GM19468 (cell line): Measurements from ENCODE around the gene FOXO1.
"Not testable (repeated sequence)": the region's sequence is repeated elsewhere in the genome, so short reads cannot be mapped to it uniquely, and the experiment has no call there.

Experiments
- ATAC-seq: cut with Tn5 transposase; IDR thresholded peaks from one replicate; pipeline ENCODE4 v1.9.1; 2021; ENCODE audit warnings: mild to moderate bottlenecking, moderate library complexity, moderate number of reproducible peaks; ENCODE audit not compliant: unreplicated experiment; ENCODE audit errors: extremely low read depth

The FOXO1 gene

DNA sequence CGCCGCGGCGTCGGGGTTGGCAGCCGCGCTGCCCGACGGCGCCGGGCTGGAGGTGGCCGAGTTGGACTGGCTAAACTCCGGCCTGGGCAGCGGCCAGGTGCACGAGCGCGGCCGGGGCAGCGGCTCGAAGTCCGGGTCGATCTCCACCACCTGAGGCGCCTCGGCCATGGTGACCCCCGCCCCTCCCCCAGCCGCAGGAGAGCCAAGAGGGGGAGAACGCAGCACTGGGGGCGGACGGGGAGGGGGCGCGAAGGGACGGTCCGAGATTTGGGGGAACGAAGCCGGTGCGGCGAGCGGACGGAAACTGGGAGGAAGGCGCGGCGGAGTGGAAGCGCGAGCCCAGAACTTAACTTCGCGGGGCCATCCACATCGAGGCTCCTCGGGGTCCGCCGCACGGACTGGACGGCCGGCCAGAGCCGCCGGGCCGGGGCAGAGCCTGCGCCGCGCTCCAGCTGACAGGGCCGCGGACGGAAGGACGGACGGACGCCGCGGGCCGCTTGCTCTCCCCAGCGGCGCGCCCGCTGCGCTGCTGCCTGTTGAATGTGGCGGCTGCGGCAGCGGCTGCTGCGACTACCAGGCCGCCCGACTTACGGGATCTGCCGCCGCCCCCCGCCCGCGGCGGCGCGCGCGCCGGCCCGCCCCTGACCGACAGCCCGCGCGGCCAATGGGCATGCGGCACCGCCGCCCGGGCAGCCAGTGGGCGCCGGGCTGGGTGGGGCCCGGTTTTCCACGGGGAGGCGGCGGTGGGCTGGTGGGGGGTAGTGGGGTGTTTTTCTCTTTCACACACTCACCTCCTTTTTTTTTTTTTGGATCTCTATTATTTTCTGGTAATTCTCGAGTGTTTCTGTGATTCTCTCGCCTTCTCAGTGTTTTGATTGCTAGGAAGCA lies at the start of gene FOXO1:
FOXO1 (minus strand) TSS at position 597 of the 888 bp plus-strand sequence; CDS start at position 168, 429 bp downstream.
- peak; percentile 40 for ATAC-seq

DNA sequence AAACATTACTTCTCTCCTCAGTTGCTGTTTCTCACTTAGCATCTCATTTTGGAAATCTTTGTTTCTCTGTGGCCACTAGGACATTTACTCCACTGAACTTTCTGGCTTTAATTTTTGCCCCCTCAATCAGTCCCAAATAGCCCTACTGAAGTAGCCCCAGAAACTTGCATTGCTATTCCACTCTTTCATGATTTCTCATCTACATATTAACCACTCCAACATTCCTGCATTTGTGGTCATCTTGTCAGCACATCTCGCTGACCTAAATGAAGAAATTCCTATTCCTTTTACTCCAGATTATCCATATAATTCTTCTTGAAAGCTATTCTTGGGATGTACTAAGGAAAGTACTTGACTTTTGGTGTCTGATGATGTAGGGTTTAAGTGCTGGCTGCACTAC lies 48.0 kb upstream of the FOXO1 start:
- not testable (repeated sequence) for ATAC-seq

DNA sequence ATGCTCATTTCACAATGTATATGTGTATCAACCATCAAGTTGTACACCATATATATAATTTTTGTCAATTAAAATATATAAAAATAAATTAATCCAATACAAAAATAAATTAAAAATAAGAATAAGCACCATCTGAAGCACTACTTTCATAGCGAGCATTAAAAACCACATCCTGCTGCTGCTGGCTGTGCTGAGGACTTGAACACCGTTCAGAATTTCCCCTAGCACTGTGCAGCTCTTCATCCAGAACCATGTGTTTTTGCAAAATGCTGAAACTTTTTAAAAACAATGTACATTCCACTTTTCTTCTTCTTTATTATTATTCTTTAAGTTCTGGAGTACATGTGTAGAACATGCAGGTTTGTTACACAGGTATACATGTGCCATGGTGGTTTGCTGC lies 40.0 kb upstream of the FOXO1 start:
- ATAC-seq: no peak

DNA sequence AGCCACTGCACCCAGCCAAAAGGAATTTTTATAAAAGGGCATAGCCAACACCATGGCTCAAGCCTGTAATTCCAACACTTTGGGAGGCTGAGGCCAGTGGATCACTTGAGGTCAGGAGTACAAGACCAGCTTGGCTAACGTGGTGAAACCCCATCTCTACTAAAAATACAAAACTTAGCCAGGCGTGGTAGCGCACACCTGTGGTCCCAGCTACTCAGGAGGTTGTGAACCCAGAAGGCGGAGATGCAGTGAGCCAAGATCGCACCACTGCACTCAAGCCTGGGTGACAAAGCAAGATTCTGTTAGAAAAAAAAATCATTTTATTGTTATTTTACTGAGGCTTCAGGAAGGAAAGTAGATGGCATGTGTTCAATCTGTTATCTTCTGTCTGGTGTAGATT lies 31.3 kb upstream of the FOXO1 start:
- peak; percentile 65 for ATAC-seq

DNA sequence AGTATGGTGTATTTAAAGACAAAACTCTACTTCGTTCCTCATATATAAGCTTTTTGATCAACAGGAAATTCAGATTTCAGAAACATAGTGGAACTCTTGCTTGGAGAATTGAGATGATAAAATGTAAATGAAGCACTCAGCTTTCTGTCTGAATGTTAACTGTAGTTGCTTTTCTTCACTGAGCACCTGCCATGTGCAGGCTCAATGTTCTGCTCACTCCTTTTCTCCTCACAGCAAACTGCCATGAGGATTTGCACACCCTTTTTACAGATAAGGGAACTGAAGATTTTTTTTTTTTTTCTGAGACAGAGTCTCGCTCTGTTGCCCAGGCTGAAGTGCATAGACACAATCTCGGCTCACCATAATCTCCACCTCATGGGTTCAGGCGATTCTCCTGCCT lies 28.0 kb upstream of the FOXO1 start:
- ATAC-seq: no peak

DNA sequence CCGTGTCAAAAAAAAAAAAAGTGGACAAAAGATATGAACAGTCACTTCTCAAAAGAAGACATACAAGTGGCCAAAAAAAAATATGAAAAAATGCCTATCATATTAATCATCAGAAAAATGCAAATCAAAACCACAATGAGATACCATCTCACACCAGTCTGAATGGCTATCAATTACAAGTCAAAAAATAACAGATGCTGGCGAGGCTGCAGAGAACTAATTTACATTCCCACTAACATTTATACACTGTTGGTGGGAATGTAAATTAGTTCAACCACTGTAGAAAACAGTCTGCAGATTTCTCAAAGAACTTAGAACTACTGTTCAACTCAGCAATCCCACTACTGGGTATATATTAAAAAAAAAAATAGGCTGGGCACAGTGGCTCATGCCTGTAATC lies 26.5 kb upstream of the FOXO1 start:
- ATAC-seq: peak; percentile 47

DNA sequence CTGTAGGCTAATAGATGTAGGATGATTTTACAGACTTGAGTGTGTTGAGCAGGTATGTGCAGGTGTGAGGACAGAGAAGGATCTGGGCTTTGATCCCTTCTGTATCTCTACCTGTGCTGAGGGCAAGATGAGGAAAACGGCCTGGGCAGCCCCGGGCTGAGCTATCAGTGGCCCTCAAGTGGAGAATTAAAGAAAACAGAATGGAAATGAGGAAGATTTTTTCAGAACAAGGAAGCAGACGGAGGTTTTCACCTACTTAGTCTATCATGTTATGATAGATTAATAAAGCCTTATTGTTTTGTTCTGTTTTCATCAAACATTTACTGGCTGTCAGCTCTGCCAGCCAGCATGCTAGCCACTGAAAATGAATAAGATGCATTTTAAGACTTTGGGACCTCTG lies 22.3 kb upstream of the FOXO1 start:
- ATAC-seq: no peak

DNA sequence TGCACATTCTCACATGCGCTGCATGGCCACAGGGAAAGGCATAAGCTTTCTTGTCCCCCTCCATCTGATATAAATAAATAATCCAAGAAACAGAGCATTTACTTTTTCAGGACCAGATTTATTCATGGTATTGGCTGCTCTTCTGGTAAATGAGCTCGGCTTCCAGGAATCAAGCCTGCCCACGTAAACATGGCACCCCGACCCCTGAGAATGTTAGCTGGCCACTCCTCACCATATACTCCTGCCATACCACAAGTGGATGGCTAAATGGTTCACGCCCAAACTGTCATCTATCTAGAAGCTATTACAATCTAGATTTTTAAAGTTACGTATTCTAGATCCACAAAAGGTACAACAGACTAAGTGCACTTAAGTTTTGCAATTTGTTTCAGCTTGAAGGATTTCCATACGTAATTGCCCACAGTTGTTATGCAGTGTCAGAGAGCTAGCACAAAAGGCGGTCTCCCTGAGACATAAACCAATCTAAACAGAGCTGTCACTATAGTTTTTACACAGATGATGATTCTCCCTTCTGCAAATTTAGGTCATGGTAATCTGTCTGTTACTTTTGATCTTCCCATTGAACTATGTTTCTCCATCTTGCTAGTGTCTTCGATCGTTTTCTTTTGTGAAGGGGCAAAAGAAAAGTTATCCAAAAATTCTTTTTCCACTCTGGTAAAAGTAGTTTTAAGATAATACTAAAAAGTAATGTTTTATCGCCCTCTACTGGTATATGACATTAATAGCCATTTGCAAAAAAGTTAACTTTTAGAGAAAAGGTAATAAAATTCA lies 16.2 kb upstream of the FOXO1 start:
- ATAC-seq: no peak

DNA sequence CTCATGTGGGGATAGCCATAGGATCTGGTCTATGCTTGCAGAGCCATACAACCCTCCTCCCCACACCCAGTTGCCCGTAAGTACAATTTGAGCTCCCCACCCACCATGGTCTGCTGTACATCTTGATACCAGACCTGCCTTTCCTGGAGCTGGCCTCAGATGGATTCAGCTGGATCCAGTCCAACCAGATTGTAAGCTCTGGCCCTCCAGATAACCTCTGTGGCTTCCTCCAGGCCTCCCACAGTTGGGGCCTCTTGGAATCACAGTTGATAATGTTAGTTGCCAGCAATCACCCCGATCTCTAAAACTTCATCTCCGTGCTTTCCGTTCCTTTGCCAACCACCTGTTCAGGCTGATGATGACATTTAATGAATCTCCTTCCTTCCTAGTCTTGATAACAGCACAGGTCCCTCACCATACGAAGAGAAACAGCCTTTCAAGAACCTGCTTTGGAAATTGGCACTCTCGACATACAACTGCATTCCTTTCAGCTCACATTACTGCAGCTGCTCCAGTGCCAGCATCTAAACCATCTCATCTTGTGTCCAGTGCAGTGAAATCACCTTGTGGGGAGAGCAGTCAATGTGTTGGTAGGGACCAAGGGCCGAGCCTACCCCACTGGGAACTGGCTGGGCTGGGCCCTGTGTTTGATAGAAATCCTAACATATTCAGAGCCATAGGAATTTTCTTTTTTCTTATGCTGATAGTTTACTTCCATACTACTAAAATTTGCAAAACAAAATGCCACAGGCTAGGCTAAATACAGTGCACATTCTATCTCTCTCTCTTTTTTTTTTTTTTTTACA lies 15.1 kb upstream of the FOXO1 start:
- no peak for ATAC-seq

DNA sequence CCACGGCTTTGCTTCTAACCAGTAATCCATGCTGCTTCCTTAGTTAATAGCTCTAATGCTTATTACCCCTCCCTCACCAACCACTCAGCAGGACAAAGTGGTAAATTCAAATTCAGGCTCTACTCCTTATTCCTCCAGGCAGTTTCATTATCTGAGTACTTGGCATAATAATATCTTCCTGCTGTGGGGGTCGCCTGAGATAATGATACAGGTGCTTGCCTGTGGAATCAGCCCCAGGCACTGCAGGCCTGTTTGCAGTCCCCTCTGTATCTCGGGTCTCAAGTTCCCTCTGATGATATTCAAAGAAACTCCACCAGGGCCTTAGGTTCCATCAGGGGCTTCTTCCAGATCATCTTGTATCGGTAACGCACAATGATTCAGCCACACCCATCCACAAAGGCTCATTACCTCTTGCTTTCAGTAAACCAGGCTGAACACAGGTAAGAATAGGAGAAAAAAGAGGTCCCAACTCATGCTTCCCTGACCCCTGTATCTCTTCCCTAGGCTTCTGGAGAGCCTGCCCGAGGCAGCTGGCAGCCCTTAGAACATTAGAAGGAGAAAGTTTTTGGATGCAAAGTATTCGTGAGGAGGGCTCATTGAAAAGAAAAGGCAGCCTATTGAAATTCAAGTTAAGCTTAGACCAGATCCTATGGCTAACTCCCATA lies 14.3 kb upstream of the FOXO1 start:
- ATAC-seq: no peak

DNA sequence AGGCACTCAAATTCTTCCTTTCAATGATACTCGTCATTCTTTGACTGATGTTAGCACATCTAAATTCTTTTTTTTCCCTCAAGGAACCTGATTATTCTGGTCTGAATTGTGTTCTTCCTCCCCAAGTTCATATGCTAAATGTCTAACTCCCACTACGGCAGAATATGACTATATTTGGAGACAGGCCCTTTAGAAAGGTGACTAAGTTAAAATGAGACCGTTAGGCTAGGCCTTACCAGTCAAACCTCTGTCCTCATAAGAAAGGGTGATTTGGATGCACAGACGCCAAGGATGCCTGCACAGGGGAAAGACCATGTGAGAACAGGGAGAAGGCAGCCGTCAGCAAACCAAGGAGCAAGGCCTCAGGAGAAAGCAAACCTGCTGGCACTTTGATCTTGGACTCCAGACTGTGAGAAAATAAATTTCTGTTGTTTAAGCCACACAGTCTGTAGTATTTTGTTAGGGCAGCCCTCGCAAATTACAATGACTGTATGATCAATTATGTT lies 13.1 kb upstream of the FOXO1 start:
- no peak for ATAC-seq

DNA sequence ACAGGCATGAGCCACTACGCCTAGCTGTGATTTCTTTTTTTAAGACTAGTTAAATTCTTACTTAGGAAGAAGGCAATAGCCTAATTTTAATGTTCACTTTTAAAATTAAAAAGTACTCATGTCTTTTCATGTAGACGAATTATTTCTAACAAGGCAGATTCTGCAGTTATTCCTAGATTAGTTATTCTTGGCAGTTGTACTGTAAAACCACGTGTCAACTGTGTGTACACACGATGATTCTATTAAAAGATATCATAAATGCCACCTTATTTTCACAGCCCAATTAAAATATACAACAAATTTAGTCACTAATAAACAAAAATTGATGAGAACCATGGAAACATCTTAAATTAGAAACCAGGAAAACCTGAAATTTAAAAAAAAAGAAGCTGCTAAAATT lies 10.6 kb upstream of the FOXO1 start:
- no peak for ATAC-seq

DNA sequence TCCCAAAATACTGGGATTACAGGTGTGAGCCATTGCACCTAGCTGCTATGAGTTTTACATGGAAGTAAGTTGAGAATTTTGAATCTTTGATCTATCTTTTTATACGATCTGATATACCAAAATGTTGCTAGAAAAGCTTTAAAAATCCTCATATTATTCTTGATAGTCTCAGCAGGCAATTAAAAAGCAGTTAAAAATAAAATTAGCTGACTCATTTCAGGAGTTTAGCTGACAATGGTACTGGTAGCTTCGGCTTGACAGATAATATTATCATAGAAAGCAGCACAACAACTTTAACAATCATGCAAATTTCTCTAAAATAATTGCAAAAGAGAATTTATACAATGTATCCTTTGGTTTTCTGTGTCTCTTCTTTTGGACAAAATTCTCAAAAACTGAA lies 9.6 kb upstream of the FOXO1 start:
- ATAC-seq: no peak

DNA sequence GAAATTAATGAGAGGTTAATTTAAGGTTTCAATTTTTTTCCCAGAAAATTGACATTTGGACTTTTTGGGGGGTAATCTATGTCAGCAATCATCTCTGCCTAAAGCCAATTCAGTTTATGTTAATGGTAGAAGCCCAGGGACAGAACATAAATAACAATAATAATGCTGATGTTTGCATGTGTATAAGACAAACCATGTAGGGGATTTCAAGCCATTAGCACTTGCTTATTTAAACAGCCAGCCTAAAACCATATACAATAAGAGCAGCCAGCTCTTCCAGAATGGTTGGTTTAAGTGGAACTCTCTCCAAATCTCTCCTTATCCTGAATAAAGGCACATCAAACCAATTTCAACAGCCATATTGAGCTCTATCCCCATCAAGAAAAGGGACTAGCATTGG lies 7.0 kb upstream of the FOXO1 start:
- ATAC-seq: no peak

DNA sequence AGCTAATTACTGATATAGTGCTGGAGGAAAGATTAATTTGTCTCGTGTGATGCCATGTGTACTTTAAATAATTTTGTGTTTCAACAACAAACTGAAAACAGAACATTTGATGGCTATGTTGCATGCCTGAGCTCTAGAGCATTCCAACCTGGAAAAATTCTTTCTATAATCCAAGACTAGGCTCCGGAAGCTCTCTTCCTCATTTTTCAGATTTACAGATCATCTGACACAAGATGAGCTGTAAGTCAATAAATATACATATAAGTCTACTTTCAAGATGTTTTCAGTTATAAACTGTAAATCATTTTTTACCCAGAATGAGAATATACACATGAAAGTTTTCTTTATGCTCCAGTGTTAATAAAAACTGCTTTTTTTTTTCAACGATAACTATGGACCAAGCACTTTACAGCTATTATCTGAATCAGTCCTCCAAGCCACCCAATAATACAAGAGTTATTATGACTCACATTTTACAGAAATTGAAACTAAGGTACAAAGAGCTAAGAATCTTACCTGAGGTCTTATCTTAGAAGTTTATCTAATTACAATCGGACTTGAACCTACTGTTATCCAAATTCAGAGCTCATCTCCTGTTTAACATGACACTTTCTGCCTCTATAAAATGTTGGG lies 6.4 kb upstream of the FOXO1 start:
- no peak for ATAC-seq

DNA sequence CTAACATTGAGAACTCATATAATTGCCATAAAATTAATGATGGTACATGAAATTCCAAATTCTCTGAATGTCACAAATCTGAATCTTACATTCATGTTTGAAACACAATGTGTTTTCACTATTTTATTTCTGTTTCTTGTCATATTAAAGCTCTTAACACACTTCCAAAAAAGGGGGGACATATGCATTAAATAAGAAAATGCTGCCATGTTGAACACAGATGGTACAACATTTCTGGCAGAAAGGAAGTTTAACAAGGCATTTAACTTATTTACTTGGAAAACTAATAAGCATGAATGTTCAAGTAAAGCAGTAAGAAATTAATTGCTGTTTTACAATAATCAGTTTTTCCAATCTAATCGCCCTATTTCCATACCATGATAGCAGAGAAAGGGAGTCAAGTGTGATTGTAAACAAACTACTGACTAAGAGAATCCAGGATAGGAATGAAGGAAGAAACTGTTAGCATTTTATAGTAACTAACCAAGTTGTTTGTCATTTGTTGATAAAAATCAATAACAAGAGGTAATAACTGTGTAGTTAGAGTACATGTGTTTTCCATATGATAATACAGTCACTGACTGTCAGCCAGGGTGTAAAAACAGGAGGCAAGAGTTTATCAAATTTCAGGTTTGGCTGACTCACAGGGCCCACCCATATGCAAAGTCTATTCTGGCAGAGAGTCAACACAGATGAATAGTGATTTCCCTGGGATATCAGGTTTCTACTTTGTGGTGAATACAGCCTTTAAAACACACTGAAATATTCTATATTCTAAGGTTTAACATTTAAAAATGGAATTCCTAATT lies 5.7 kb upstream of the FOXO1 start:
- no peak for ATAC-seq

DNA sequence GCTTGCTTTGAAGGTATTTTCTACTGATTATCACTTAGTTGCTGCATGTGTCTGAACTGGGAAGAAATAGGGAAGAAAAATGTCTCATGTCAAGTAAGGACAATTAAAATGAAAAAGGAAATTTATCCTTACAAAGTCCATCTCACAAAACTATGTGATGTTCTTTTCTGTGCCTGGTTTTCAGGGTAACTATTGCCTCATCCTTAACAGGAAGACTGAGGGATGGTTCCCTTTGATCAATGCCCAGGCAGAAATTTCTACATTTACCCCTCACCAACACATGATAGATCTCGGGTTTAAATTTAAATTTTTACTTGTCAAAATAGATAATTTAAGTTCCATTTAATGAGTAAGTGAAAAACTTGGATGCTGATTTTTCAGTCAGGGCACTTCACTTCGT lies 3.9 kb upstream of the FOXO1 start:
- ATAC-seq: no peak

DNA sequence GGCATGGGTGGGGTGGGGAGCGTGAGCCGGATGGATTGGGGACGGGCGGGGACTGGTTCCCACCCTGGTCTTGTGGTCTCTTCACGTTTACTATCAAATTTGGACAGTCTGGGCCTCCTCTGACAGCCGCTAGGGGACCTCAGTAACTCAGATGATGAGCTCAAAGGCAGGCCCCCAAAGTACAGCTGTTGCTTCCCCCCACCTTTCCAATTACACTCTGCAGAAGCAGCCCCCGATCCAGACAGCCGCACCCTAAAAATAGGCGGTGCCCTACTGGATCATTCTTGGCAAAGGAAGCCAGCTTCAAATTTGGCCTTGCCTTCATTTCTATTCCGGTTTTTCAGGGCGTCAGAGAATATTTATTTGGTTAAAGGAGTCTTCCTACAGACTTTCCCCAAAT lies 1.9 kb upstream of the FOXO1 start:
- no peak for ATAC-seq

DNA sequence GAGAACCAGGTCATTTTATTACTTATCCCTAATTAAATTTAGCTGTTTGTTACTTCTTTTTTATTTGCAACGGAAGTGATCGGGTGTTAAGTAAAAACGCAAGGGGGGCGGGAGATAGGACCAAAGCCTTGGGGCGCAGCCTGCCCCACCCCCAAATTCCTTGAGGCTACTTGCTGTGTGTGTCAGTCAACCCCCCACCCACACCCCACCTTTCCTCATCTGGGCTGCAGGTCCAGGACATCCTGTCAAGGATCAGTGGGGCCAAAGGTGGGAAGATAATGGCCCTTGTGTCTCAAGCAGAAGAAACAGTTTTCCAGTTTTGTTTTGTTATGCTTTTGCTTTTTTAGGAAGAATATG lies 1.2 kb upstream of the FOXO1 start:
- ATAC-seq: no peak
